GM18519 (cell line): ENCODE data around the gene CCHCR1.
"Not testable (repeated sequence)": the region's sequence is repeated elsewhere in the genome, so short reads cannot be mapped to it uniquely, and the experiment has no call there.

ENCODE experiments used
- ATAC-seq: cut with Tn5 transposase; IDR thresholded peaks from one replicate; pipeline ENCODE4 v1.9.1; 2021; ENCODE audit warnings: mild to moderate bottlenecking, moderate library complexity; ENCODE audit not compliant: unreplicated experiment, low FRiP score

CCHCR1 gene

DNA sequence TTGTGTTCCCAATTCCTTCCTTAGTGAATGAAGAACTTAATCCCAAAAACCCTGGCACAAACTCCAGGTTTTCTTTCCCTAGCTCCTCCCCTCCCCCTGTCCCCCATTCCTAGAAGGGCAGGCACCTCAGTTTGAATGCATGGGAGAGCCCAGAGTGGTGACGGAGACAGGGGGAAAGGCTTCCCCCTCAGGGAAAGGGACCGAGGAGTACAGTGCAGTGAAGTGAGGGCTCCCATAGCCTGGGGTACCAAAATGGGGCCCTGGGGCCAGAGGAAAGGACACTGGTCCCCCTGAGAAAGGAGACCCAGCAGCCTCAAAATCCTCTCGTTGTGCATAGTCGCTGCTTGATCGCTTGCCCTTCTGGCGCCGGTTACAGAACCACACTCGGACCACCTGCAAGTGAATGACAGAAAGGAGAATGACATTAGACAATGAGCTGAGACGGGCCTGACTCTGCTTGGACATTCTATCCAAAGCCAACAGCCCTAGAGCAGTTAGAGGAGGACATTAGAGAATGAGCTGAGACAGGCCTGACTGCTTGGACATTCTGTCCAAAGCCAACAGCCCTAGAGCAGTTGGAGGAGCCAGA is 7.0 kb upstream of the CCHCR1 start:
- not testable (repeated sequence) for ATAC-seq

DNA sequence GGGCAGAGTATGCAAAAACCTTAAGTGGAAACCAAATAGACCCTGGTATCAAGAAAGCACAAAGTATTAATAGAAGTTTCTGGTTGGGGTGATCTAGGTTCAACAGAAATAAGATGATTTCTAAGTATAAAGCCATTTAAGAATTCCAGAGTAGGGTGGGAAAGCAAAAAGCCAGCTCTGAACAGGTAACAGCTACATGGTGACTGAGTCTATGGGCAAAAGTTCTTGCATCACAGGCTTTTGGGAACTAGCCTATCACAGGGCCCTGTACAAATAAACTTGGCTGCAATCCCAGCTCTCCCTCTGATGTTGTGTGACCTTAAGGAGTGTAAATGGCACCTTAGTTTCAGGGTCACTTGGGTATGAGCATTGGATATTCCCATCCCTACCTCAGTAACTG is 6.3 kb upstream of the CCHCR1 start:
- ATAC-seq, result no peak

DNA sequence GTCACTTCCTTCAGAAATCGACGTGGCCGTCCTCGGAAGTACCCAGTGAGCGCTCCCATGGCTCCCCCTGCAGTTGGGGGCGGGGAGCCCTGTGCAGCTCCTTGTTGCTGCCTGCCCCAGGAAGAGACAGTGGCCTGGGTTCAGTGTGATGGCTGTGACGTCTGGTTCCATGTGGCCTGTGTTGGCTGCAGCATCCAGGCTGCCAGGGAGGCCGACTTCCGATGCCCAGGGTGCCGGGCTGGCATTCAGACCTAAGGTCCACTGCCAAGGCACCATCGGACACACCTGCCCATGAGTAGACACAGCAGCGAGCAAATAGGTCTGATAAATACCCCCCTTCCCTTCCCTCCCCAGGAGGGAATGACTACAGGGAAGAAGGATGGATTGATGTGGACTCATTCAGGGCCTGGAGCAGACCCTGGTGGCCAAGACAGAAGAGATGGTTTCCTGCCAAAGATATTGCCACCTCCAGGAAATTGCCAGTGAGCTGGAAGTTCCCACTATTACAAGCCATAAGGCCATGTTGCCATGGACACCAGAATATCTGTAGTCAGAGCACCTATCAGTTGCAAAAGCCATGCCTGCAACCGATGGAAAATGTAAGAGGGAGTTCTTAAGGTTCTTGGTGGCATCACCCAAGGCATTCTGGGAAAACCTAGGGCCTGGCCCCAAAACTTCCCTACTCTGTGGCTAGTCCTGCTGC is 5.0 kb upstream of the CCHCR1 start:
- ATAC-seq, result no peak

DNA sequence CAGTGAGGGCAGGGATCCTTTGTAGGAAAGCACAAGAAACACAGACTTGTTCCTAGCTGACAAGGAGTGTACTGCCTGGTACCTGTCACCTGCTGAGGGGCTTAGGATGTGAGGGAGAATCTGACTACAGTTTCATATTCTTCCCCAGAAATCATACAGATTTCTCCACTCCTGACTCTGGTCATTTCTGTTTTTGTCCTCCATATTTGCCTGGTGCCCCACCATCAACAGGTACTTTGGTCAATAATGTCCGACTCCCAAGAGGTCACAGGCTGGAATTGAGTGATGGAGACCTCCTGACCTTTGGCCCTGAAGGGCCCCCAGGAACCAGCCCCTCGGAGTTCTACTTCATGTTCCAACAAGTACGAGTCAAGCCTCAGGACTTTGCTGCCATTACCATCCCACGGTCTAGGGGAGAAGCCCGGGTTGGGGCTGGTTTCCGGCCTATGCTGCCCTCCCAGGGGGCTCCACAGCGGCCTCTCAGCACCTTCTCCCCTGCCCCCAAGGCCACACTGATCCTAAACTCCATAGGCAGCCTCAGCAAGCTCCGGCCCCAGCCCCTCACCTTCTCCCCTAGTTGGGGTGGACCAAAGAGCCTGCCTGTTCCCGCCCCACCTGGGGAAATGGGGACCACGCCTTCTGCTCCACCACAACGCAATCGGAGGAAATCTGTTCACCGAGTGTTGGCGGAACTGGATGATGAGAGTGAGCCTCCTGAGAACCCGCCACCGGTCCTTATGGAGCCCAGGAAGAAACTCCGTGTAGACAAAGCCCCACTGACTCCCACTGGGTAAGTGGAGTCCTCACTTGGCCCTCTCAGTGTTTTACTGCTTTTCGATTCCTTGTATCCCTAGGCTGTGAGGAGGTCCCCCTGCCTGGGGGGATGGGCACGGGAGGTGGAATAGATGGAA is 3.9 kb upstream of the CCHCR1 start:
- ATAC-seq, result no peak

DNA sequence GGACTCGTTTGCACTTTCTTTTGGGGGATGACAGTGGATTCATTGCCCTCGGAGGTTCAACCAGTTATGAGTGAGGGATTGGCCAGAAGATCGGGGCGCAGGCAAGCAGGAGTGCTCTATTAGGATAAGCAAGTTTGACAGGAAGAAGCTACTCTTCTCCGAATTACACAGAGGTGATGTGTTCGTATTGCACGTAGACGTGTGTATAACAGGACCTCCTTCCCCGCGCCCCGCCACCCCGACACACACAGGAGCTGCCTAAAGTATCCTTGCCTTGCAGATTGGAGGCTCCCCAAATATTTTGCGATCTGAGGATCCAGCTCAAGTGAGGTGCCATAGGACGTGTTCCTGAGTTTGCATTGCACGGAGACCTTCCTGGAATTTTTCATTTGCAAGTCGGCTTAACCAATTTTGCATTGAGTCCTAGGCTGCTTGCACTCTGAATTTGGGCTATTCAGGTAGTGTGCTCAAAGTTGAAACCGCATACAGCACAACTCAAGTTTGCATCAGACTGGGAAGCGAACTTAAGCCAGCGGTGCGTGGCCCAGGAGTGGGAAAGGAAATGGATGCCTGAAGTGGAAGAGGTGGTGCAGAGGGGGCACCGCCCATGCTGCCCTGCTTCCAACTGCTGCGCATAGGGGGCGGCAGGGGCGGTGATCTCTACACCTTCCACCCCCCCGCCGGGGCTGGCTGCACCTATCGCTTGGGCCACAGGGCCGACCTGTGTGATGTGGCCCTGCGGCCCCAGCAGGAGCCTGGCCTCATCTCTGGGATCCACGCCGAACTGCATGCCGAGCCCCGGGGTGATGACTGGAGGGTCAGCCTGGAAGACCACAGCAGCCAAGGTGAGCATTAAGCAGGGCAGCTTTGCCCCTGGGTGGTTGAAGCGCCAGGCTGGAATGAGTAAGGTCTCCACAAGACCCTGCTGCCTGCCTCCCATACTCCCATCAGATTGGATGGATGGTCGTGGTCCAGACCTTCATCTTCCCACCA is 1.6 kb upstream of the CCHCR1 start:
- ATAC-seq, result no peak

DNA sequence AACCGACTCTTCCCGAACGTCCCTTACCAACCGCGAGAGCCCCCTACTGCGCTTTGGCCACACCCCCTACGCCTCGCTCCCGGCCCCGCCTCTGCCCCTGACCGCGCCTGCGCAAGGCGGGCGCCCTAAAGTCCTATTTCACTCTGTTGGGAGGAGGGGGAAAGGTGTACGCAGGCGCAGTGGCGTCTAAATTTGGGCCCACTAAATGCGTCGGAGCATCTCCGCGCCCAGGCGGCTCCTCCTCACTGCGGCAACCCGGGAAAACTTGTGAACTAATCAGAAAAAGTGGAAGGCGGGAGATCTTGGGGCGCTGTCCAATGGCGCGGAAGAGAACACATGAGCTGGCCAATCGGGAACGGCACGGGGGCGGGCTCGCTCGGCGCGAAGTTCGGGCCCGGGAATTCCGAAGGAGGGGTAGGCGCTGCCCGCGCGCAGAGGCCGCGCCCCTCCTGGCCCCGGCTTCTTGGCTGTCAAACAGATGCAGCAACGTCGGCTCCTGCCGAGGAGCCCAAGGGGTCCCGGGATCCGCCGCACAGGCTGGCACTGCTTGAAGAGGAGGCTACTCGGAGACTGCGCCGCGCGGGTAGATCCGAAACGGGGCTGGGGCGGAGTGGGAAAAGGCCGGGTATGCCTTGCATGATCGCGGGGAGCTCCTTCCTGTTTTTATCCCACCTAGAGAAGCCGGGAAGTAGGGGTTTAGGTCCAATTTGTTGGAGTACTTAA is 699 bp upstream of the CCHCR1 start, which contains the start of gene TCF19:
Gene TCF19 (plus strand): TSS at position 450 of the 723 bp plus-strand sequence. CDS start 881 bp downstream, outside the sequence.
- peak; percentile 73 for ATAC-seq

DNA sequence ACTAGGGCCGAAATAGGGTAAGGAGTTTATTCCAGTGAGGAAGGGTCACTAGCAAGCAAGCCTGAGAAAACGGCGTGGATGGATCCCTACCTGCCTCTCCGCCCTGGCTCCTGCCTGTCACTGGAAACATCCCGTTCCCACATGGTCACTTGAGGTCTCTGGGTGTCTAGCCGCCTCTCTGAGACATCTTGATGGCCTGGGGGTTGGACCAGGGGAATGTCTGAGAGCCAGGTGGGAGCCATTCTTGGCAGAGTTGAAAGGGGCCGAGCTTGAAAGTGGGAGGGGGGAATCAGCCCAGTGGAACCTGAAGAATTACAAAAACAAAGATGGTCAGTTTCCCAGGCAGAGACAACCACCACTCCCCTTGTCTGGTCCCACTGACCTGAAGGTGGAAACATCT is 961 bp downstream of the CCHCR1 start:
- ATAC-seq, result no peak

DNA sequence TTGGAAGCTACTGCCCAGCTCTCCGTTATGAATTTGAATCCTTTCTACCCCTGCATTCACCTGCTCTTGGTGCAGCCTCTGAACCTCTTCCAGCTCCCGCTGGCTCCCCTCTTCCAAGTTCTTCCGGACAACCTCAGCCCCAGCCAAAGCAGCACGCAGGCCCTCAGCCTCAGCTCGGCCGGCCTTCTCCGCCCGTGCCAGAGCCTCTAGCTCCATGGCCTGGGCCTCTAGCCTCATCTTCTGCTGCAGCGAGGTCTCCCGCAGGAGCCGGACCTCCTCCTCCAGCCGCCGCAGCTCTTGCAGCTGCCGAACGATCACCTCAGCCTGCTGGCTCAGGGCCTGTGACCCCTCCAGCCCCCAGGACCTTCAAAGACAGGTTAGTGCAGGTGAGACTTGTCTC is 3.2 kb downstream of the CCHCR1 start:
- ATAC-seq, result no peak

DNA sequence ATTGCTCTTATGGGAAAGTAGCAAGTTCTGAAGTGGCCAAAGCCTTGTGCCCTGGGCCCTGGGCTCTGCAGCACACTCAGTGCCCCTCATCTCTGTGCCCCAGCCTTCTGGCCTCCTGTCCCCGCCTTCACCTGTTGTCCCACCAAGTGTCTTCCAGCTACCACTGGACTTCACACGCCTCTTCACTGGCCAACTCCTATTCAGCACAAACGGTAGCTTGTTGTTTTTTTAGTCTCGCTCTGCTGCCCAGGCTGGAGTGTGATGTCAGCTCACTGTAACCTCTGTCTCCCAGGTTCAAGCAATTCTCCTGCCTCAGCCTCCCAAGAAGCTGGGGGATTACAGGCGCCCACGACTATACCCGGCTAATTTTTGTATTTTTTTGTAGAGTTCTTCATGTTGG is 4.8 kb downstream of the CCHCR1 start:
- ATAC-seq, result no peak

DNA sequence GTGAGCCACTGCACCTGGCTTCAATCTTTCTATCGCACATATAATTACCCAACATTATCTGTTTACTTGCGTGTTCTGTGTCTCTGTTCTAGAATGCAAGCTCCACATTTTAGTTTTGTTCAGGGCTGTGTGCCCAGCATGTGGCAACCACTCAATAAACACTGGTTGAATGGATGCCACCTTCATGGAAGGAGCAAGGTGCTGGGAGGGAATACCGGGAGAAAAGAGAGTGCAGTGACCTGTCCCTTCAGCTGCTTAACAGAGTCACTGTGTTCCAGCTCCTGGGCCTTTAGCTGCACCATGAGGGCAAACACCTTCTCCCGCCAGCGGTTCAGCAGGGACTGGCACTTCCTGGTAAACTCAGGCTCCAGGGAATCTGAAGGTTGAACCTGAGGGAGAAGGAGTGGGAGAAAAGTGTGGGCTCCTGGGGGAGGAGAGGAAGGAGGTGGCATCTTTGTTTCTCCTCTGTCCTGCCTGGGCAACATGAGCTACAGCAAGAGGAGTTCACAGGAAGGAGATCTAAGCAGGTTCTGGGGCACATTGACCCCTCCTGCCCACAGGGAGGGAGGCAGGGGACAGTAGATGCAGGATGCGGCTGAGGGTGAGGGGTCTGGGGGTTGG is 7.7 kb downstream of the CCHCR1 start:
- ATAC-seq, result no peak

DNA sequence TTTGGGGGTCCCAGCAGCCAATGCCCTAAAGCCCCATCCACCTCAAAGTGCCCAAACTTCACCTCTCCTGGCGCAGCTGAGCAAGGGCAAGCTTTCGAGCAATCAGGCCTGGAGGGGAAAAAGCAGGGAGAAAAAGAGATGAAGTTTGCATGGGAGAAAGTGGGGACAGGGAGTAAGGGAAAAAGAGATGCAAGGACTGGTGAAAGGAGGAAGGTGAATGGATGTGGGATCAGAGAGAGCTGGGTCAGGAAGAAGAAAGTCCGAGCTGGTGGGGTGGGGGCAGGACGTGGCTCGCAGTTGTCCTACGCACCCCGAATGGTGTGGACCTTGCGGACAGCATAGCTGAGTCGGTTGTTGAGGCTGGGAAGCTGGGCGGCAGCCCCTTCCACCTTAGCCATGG is 12.2 kb downstream of the CCHCR1 start:
- ATAC-seq, result no peak

DNA sequence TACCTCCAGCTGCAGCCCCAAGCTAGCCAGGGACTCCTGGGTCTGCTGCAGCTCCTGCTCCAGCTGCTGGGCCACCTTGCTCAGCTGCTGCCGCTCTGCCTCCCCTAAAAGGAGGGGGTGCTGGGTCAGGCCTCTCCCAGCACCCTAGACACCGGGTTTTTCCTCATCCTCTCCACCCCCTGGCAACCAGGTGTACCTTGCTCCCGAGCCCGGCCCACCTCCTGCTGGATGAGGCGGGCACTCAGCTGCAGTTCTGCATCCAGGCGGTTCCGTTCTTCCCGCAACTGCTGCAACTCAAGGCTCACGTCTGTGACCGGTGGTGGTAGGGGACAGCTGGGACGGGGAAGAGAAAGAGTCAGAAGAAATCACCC is 12.6 kb downstream of the CCHCR1 start:
- ATAC-seq, result no peak

DNA sequence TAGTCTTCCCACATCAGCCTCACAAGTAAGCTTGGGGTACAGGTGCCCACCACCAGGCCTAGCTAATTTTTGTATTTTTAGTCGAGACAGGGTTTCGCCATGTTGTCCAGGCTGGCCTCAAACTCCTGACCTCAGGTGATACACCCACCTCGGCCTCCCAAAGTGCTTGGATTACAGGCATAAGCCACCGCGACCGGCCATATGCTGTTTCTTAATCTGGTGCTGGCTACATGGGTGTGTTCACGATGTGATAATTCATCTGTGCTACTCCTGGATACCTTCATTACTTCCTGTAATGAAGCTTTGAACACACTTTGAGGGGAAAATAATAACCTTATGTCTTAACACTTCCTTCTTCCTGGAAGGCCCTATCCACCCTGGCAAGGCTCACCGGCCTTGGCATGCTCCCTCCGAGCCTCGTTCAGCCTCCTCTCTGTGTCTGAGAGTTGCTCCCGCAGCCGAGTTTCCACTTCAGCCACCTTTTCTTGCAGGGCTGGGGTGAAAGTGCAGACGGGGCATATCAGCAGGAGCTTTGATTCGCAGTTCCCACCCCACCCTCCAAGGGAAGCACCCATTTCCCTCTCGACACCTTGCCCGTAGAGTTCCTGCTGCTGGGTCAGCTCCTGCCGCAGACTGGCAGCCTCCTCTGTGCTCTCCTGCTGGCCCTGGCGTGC is 13.2 kb downstream of the CCHCR1 start:
- ATAC-seq, result no peak

DNA sequence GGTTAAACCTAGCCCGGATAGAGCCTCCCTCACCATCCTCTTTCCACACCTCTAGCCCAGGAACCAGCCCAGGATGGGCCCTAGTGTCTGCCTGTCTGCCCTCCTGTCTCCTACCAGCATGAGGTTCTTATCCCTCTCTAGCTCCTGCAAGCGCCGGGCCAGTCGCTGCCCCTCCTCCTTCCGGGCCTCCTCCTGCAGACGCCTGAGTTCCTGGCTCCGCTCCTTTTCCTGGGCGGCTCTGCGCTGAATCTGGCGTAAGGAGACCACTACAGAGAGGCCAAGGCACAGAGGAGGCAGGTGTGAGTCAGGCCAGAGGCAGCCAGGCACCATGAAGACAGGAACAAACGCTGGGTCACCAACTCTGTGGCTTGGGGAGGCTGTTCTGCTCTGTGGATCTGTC is 14.5 kb downstream of the CCHCR1 start:
- ATAC-seq, result no peak

DNA sequence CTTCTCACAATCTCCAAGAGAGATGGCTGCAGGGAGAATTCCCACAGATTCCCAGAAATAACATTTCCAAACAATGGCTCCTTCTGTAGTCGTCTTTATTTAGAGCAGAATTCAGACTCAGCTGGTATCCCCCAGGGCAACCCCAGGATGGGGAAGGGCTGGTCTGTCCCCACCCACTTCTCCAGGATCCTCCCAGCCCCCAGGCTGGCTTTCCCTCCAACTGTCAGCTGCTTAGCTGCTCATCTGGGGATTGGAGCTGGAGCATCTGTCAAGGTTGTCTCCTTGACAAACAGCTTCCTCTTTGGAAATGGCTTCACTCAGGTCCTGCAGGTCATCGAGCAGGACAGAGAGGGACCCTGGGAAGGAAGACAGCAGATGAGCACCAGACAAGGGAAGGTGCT is 15.2 kb downstream of the CCHCR1 start:
- no peak for ATAC-seq

DNA sequence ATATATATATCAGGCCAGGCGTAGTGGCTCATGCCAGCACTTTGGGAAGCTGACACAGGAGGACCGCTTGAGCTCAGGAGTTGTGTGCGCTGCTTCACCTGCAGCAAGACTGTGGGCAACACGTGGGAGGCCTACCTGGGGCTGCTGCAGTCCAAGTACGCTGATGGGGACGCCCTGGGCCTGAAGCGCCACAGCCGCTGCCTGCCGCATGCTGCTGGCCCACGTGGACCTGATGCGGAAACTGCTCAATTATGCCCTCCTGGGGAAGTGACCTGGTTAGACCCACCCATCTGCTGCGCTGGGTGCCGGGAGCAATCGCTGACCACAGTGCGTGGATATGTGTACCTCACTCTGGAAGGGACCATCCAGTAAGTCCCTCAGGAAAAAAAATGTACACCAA is 17.0 kb downstream of the CCHCR1 start:
- ATAC-seq, result no peak

DNA sequence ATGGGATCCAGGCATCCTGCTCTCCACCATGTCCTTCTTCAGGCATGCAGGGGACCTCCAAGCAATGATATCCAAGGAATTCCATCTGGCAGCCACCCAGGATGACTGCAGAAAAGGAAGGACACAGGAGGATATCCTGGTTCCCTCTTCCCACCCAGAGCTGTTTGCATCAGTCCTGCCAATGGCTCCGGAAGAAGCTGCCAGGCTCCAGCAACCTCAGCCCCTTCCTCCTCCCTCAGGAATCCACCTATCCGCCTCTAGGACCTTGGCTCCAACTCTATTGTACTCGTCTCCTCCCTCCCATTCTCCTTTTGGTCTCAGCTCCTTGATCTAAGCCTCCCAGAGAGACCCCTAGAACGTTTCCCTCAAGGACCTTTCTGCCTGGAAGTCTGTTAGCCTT is 18.0 kb downstream of the CCHCR1 start:
- no peak for ATAC-seq

DNA sequence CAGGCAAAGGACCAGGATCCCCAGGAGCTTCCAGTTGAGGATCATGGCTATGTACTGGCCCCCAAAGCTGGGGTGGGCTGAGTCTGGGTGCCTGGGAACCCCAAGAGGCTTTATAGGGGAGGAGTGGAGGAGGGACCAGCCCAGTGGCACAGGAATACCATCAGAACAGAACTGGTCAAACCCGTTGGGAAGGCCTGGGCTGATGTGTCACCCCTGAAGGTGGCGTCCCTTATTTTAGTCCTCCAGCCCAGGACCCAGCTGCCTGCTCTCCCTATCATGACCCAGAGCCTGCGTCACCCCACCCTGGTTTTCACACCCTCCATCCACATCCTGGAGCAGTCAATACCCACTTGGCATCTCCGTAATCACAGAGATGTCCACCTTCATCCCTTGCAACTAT is 18.6 kb downstream of the CCHCR1 start, which contains the start of gene PSORS1C2:
Gene PSORS1C2 (minus strand): TSS at position 85 of the 400 bp plus-strand sequence. CDS start 40 bp downstream, at position 45.
- no peak for ATAC-seq
